GM19193 (cell line): ENCODE data around the gene CYYR1.

Experiments
- POLR2A ChIP-seq: IDR thresholded peaks from 4 replicates; pipeline ENCODE4 v1.6.1; 2011; ENCODE audit not compliant: insufficient read depth, insufficient read length; ENCODE audit errors: extremely low read depth

Gene CYYR1

GRCh38 chr21:26572702-26573381 lies at the start of gene CYYR1:
CYYR1 (minus strand) TSS chr21:26573286; CDS start chr21:26572940, 346 bp downstream.
- no peak for TF ChIP-seq POLR2A

- TF ChIP-seq POLR2A: no peak
Measured at GRCh38 chr21:26617176-26617575, 44.1 kb upstream of the CYYR1 start.

DNA sequence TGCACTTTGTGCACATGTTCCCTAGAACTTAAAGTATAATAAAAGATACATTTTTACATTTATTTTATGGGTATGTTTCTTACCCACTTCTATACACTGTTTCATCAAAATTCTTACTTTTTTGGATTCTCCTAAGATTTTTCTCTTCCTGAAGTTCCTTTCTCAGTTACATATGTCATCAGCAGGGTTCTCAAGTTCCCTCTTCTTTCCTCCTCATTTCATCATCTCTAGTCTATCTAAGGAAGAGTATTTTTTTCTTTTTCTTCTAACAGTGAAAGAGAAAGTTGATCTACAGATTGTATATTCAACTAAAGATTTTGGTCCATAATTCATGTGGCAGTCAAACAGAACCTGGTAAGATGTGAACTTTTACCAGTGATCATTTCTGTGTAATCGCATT lies 41.2 kb upstream of the CYYR1 start:
- TF ChIP-seq POLR2A: no peak

DNA sequence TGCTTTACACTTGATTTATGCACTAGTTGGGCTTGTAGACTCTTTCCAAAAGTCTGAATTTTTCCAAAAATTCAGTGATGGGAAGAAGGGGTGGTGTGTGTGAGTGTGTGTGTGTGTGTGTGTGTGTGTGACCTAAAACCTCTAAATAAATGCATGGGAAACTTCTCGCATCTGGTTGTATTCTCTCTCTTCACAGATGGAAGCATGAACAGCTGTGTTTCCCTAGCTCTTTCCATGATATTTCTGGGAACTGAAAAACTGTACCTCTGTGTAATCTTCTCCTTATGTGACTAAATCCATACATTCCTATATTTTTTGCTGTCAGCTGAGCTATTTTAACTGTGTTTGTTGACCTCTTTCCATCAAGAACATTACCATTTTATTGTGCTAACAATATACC lies 26.2 kb upstream of the CYYR1 start:
- no peak for TF ChIP-seq POLR2A

DNA sequence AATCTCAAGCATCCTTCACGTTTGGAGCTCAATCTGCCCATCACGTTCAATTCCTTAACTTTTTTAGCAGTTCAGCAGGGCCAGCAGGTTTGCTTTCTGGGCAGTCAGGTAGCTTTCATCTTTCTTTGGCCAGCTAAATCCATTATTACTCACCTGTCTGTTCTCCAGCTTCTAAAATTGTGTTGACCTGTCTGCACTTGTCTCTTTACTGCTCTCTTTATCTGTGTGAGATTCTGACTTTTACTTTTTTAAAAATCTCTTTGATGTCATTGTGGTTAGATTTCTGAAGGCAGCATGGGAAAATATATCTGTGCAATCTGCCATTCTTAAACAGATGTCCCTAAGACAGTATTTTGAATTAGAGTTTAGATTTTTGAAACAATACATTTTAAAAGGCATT lies 24.9 kb upstream of the CYYR1 start:
- TF ChIP-seq POLR2A: no peak

GRCh38 chr21:26597031-26597430 lies 23.9 kb upstream of the CYYR1 start:
- no peak for TF ChIP-seq POLR2A

- no peak for TF ChIP-seq POLR2A
Measured at GRCh38 chr21:26595971-26596370, 22.9 kb upstream of the CYYR1 start.

DNA sequence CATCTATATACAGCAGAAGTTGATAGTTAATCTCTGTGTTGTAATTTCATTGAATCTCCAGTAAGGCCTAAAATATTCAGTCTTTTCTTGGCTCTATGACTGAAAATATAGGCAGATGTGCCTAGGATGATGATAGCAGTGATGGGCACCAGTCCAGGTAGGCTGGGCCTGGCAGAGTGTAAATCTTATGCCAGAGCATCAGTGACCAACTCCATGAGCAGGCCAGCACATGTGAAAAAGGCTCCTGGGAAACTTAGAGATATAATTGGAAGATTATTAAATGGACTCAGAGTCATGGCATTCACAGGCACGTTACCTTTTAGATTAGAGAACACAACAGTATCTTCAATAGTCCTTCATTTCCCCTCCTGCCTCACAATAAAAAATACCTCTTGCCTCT lies 20.7 kb upstream of the CYYR1 start:
- TF ChIP-seq POLR2A: no peak

DNA sequence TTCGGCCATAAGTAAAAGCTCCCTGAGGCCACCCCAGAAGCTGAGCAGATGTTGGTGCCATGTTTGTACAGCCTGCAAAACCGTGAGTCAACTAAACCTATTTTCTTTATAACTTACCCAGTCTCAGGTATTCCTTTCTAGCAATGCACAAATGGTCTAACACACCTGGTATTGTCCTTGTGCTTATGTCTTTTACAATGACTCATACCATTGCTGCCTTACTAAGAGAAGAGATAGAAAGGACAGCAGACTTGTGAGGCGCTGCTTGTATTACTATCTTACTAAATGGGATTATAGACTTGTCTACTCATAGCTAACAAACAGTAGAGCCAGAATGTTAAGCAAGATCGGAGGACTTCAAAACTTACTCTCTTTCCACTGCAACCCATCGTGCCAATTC lies 18.5 kb upstream of the CYYR1 start:
- TF ChIP-seq POLR2A: no peak

- no peak for TF ChIP-seq POLR2A
Measured at GRCh38 chr21:26588446-26588845, 15.4 kb upstream of the CYYR1 start.

- no peak for TF ChIP-seq POLR2A
Measured at GRCh38 chr21:26587736-26588201, 14.7 kb upstream of the CYYR1 start.

- no peak for TF ChIP-seq POLR2A
Measured at GRCh38 chr21:26583769-26584168, 10.7 kb upstream of the CYYR1 start.

GRCh38 chr21:26581818-26582217 lies 8.7 kb upstream of the CYYR1 start:
- TF ChIP-seq POLR2A: no peak

- no peak for TF ChIP-seq POLR2A
Measured at GRCh38 chr21:26572076-26572701, 897 bp downstream of the CYYR1 start.

DNA sequence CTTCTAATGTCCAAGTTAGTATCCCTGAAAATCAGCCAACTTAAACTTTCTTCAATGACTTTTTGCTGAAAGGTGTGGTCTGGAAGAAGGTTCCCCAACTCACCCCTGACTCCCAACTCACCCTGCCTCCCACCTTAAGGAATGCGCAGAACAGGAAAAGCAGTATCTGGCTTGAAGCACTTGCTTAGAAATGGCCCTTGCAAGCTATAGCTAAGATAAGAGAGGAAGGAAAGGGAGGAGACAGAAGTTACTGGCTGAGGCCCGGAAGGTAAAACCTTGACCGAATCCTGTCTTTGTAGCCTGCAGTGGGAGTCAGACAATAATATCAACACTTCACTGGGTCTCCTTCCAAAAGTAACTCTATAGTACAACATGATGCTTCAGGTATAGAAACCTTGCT lies 2.9 kb downstream of the CYYR1 start:
- TF ChIP-seq POLR2A: no peak

GRCh38 chr21:26565546-26565945 lies 7.5 kb downstream of the CYYR1 start:
- TF ChIP-seq POLR2A: no peak

DNA sequence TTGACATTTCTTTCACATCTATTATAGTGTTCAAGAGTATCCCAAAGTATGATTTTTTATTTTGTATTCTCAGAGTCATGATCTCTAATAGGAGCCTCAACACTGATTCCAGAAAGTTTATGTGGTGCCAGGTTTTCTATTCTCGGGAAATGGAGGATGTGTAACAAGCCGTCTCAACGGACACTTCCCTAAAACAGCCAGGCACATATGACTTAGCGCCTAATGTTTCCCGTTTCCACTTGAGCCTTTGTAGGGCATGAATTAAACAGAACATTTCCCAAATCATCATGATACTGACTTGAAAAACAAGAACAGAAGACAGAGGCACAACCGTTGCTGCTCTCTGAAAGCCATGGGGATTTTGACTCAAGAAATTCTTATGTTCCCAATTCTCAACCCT lies 8.0 kb downstream of the CYYR1 start:
- no peak for TF ChIP-seq POLR2A

GRCh38 chr21:26563856-26564503 lies 9.1 kb downstream of the CYYR1 start:
- TF ChIP-seq POLR2A: no peak
